ENCODE results near the gene CLNS1A. TPM values are rescaled to one million over a fixed set of nuclear protein-coding genes. Genes with fewer than 3 reads are reported as not detected.

CLNS1A gene
- polyA plus RNA-seq, 3 donors: 53.1 to 140 (median 139) TPM

DNA sequence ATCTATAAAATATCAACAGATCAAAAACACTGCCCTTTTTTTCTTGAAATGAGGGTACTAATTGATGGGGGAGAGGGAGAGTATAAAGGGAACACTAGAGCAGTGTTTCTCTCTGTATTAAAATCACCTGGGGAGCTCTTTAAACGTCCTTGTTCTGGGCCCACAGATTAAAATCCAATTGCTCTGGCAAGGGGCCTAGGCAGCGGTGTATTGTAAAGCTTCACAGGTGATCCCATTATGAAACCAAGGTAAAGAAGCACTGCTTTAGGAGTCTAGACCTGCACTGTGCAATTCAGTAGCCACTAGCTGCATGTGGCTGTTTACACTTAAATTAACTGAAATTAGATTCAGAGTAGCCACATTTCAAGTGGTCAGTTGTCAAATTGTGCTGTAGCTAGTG, 44.9 kb downstream of the CLNS1A start:
- Histone ChIP-seq H3K27me3 (ENCODE audit: control insufficient read depth in 2 of 2, insufficient read depth in 2 of 2, low read length in 2 of 2) (peaks cover 7 to 14% of the 10 kb centered on the region in 2 donors), H3K9ac (ENCODE audit: insufficient read depth, low read length, poor library complexity, severe bottlenecking) (no peak overlapping the region), H3K4me3 (replicated peaks in 1 of 3; ENCODE audit: low read depth in 2 of 3, low read length in 3 of 3) (no peak overlapping the region), H4K20me1 (ENCODE audit: insufficient read depth, low read length) (no peaks in the 10 kb centered on the region), H3K79me2 (ENCODE audit: insufficient read depth, low read length) (no peaks in the 10 kb centered on the region), H3K9me3 (replicated peaks in 1 of 2; ENCODE audit: control insufficient read depth in 1 of 2, insufficient read depth in 1 of 2, low read length in 2 of 2) (no peaks in the 10 kb centered on the region), H3K4me2 (replicated peaks; ENCODE audit: extremely low read depth, low read length, poor library complexity, severe bottlenecking) (no peak overlapping the region), H3K4me1 (ENCODE audit: control insufficient read depth in 1 of 2, insufficient read depth in 2 of 2, low read length in 2 of 2) (peaks cover 15 to 20% of the 10 kb centered on the region in 2 donors), H2AFZ (ENCODE audit: insufficient read depth, low read depth, low read length, poor library complexity, severe bottlenecking) (no peak overlapping the region), H3K27ac (ENCODE audit: low read depth in 1 of 2, low read length in 2 of 2) (no peak overlapping the region), H3K36me3 (replicated peaks in 1 of 2; ENCODE audit: control insufficient read depth in 1 of 2, insufficient read depth in 2 of 2, low read length in 2 of 2) (no peaks in the 10 kb centered on the region)
- Mint-ChIP-seq H3K9me3 (peaks cover 0 to 2% (median 0%) of the 10 kb centered on the region in 7 donors), H3K36me3 (peaks cover 0 to 4% of the 10 kb centered on the region in 2 donors), H3K4me1 (peaks cover 19% of the 10 kb centered on the region), H3K4me3 (no peak overlapping the region), H3K27me3 (ENCODE audit: low read depth in 3 of 3) (peaks cover 11 to 26% (median 19%) of the 10 kb centered on the region in 3 donors), H3K27ac (no peak overlapping the region)
- intact Hi-C loops (cut with micrococcal nuclease): no loop called here
- 89% methylated on average over 2 of the region's 2 CpGs for WGBS (ENCODE audit: insufficient coverage)
- TF ChIP-seq, protein P1, sequence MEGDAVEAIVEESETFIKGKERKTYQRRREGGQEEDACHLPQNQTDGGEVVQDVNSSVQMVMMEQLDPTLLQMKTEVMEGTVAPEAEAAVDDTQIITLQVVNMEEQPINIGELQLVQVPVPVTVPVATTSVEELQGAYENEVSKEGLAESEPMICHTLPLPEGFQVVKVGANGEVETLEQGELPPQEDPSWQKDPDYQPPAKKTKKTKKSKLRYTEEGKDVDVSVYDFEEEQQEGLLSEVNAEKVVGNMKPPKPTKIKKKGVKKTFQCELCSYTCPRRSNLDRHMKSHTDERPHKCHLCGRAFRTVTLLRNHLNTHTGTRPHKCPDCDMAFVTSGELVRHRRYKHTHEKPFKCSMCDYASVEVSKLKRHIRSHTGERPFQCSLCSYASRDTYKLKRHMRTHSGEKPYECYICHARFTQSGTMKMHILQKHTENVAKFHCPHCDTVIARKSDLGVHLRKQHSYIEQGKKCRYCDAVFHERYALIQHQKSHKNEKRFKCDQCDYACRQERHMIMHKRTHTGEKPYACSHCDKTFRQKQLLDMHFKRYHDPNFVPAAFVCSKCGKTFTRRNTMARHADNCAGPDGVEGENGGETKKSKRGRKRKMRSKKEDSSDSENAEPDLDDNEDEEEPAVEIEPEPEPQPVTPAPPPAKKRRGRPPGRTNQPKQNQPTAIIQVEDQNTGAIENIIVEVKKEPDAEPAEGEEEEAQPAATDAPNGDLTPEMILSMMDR (IDR thresholded peaks at IDR 0.05): no peak
- DNase-seq: no peak

DNA sequence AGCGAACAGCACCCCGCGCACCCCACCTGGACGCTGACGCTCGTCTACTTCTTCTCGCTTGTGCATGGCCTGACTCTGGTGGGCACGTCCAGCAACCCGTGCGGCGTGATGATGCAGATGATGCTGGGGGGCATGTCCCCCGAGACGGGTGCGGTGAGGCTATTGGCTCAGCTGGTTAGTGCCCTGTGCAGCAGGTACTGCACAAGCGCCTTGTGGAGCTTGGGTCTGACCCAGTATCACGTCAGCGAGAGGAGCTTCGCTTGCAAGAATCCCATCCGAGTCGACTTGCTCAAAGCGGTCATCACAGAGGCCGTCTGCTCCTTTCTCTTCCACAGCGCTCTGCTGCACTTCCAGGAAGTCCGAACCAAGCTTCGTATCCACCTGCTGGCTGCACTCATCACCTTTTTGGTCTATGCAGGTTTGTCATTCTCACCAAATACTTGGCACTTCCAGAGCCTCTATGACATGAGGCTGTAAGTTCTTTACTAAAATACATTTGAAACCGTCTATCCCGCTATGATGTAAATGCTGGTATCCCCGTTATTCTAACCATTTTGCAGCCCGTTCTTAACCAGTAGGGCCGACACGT, 47.3 kb downstream of the CLNS1A start:
- Mint-ChIP-seq H3K27me3 (ENCODE audit: low read depth in 3 of 3) (peaks cover 17 to 33% (median 21%) of the 10 kb centered on the region in 3 donors), H3K27ac (no peak overlapping the region), H3K9me3 (peaks cover 0 to 2% (median 0%) of the 10 kb centered on the region in 7 donors), H3K4me1 (peaks cover 19% of the 10 kb centered on the region), H3K36me3 (peaks cover 0 to 4% of the 10 kb centered on the region in 2 donors), H3K4me3 (peak overlapping the region; percentile 84 to 94)
- no peaks in the 10 kb centered on the region for H3K36me3 ChIP-seq (replicated peaks in 1 of 2; ENCODE audit: control insufficient read depth in 1 of 2, insufficient read depth in 2 of 2, low read length in 2 of 2)
- H3K4me3 ChIP-seq (replicated peaks in 1 of 3; ENCODE audit: low read depth in 2 of 3, low read length in 3 of 3): peak overlapping the region; percentile 40 to 80 (median 63)
- H3K27me3 ChIP-seq (ENCODE audit: control insufficient read depth in 2 of 2, insufficient read depth in 2 of 2, low read length in 2 of 2): peaks cover 7 to 14% of the 10 kb centered on the region in 2 donors
- H3K4me1 ChIP-seq (ENCODE audit: control insufficient read depth in 1 of 2, insufficient read depth in 2 of 2, low read length in 2 of 2): peaks cover 15 to 20% of the 10 kb centered on the region in 2 donors
- H4K20me1 ChIP-seq (ENCODE audit: insufficient read depth, low read length): no peaks in the 10 kb centered on the region
- H3K27ac ChIP-seq (ENCODE audit: low read depth in 1 of 2, low read length in 2 of 2): no peak overlapping the region
- H3K9me3 ChIP-seq (replicated peaks in 1 of 2; ENCODE audit: control insufficient read depth in 1 of 2, insufficient read depth in 1 of 2, low read length in 2 of 2): no peaks in the 10 kb centered on the region
- TF ChIP-seq, protein P1 (IDR thresholded peaks at IDR 0.05): no peak
- intact Hi-C loops (cut with micrococcal nuclease): no loop called here
- WGBS (ENCODE audit: insufficient coverage): 10% methylated on average over 25 of the region's 31 CpGs
- H3K9ac ChIP-seq (ENCODE audit: insufficient read depth, low read length, poor library complexity, severe bottlenecking): peak overlapping the region; percentile 62
- H2AFZ ChIP-seq (ENCODE audit: insufficient read depth, low read depth, low read length, poor library complexity, severe bottlenecking): peak overlapping the region; percentile 81
- peak overlapping the region; percentile 96 for H3K4me2 ChIP-seq (replicated peaks; ENCODE audit: extremely low read depth, low read length, poor library complexity, severe bottlenecking)
- H3K79me2 ChIP-seq (ENCODE audit: insufficient read depth, low read length): no peaks in the 10 kb centered on the region
- DNase-seq: no peak

All from CD14-positive monocyte (primary cell).